ENCODE data around the gene OLFM3.

DNA sequence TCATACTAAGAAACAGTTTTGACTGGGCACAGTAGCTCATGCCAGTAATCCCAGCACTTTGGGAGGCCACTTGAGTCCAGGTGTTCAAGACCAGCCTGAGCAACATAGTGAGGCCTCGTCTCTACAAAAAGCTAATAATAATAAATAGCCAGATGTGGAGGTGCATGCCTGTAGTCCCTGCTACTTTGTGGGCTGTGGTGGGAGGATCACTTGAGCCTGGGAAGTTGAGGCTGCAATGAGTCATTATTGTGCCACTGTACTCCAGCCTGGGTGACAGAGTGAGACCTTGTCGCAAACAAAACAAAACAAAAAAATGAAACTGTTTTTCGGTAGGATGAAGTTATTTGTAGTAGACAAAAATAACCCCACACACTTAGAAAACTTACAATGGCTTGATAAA, 19.0 kb upstream of the OLFM3 start:
- TF ChIP-seq POLR2A (IDR thresholded peaks at IDR 0.05), result no peak
- TF ChIP-seq, protein P1, sequence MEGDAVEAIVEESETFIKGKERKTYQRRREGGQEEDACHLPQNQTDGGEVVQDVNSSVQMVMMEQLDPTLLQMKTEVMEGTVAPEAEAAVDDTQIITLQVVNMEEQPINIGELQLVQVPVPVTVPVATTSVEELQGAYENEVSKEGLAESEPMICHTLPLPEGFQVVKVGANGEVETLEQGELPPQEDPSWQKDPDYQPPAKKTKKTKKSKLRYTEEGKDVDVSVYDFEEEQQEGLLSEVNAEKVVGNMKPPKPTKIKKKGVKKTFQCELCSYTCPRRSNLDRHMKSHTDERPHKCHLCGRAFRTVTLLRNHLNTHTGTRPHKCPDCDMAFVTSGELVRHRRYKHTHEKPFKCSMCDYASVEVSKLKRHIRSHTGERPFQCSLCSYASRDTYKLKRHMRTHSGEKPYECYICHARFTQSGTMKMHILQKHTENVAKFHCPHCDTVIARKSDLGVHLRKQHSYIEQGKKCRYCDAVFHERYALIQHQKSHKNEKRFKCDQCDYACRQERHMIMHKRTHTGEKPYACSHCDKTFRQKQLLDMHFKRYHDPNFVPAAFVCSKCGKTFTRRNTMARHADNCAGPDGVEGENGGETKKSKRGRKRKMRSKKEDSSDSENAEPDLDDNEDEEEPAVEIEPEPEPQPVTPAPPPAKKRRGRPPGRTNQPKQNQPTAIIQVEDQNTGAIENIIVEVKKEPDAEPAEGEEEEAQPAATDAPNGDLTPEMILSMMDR (IDR thresholded peaks at IDR 0.05), result no peak

All from lower leg skin (tissue), 3 donors.